Measurements from ENCODE around the gene UQCC3.
A peak's percentile ranks its signal among the peaks of the same experiment; 100 is the strongest.
"Not testable (repeated sequence)": the region's sequence is repeated elsewhere in the genome, so short reads cannot be mapped to it uniquely, and the experiment has no call there.

The UQCC3 gene

GRCh38 chr11:62671608-62672389 lies at the start of gene UQCC3, which contains the start of gene LBHD1:
Gene UQCC3, plus strand, starts transcription at chr11:62671673. Its CDS starts 73 bp downstream, at chr11:62671746.
Gene LBHD1, minus strand, starts transcription at chr11:62672267. Its CDS starts 2,236 bp downstream, at chr11:62670031.
- DNase-seq, result peak; percentile 79

GRCh38 chr11:62622476-62623089 lies 48.9 kb upstream of the UQCC3 start:
- DNase-seq, result no peak

DNA sequence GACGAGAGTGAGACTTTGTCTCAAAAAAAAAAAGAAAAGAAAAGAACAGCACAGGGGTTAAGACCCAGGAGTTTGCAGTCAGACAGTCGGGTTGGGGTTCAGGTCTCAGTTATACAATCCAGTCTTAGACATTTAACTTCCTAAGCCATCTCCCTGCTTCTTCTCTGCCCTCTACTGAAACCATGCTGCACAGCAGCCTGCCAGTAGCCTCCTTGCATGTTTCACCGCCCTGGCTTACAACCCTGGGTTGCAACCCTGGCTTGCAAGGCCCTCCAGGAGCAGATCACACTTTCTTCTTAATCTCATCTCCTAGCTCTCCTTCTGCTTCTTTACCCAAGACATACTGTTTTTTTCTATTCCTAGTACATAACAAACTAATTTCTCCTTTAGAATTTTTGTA lies 43.8 kb upstream of the UQCC3 start:
- no peak for DNase-seq

DNA sequence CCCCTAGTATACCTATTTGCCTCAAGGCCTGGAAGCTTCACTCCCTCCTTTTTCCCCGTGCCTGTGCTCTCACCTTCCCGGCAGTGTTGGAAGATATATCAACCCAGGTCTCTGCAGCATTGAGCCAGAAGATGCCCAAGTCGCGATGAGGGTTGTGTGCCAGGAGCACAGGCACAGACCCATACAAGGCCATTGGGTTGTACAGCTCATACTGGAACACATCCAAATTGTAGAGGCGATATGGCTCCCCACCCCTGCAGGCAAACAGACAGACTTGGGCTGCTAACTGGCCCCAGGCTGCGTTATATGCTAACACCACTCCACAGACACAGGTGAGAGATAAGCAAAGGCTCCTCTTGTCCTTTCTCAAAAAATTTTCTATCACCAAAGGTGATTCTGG lies 39.0 kb upstream of the UQCC3 start:
- DNase-seq, result no peak

DNA sequence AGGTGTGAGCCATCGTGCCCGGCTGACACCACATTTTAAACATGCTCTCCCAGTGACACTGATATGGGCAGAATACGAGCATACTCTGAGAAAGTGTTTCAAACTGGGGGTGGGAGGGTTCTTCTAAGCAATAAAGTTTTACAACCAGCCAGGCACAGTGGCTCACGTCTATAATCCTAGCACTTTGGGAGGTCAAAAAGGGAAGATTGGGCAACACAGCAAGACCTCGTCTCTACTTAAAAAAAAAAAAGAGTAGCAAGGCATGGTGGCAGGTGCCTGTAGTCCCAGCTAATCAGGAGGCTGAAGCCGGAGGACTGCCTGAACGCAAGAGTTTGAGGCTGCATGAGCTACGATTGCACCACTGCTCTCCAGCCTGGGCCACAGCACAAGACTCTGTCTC lies 27.3 kb upstream of the UQCC3 start:
- no peak for DNase-seq

DNA sequence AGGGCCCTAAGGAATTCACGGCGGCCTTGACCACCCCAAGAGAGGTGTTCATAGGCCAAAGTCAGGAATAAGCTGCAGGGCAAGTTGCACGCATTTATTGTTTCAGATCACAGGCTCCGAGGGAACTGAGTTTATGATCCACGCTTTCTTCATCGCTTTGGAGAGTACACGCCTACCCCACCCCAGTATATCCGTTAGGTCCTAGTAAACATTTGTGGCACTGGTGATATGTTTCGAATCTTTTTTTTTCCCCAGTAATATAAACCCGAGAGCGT lies 25.9 kb upstream of the UQCC3 start:
- no peak for DNase-seq

GRCh38 chr11:62645946-62646824 lies 25.3 kb upstream of the UQCC3 start, which contains the start of gene GANAB:
Gene GANAB, minus strand, starts transcription at chr11:62646613. Its CDS starts 14 bp downstream, at chr11:62646599.
- peak; percentile 98 for DNase-seq

GRCh38 chr11:62646825-62647608 lies 24.5 kb upstream of the UQCC3 start:
- no peak for DNase-seq

DNA sequence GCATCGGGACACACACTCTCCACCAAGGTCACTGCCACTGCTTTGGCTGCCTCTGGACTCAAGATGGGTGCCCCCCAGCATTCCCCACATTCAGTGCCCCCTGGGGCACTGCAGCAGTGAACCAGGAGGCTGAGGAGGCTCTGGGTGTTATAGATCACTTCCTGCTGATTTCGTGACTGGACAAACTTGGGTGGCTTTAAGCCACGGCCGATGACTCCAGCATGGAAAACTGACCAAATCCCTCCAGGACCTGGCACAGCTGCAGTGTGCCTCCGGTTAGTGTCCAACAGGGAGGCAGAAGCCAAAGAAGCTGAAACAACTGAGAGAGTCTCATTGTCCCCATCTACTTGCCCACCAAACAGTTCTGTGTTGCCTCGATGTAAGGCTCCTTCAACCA lies 23.9 kb upstream of the UQCC3 start:
- DNase-seq, result no peak

- no peak for DNase-seq
These were observed 23.1 kb upstream of the UQCC3 start for GRCh38 chr11:62648185-62648966.

- no peak for DNase-seq
These were observed 22.5 kb upstream of the UQCC3 start for GRCh38 chr11:62648967-62649364.

DNA sequence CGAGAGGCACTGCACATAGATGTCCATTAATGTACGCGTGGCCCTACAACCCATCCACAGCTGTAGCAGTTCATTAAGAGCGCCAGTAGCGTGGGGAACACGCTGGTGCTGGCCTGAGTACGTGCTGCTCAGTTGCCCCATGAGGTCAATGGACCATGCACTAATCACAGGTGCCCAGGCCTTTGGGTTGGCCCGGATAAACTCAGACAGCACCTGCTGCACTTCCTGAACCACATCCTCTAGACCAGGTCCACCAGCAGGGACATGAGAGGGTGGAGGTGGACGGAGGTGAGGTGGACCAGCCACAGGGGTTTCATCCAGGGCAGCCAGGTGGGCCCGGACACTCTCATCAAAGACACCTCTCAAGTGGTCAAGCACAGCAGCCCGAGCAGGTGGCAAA lies 22.0 kb upstream of the UQCC3 start:
- no peak for DNase-seq

GRCh38 chr11:62650283-62650682 lies 21.2 kb upstream of the UQCC3 start:
- not testable (repeated sequence) for DNase-seq

DNA sequence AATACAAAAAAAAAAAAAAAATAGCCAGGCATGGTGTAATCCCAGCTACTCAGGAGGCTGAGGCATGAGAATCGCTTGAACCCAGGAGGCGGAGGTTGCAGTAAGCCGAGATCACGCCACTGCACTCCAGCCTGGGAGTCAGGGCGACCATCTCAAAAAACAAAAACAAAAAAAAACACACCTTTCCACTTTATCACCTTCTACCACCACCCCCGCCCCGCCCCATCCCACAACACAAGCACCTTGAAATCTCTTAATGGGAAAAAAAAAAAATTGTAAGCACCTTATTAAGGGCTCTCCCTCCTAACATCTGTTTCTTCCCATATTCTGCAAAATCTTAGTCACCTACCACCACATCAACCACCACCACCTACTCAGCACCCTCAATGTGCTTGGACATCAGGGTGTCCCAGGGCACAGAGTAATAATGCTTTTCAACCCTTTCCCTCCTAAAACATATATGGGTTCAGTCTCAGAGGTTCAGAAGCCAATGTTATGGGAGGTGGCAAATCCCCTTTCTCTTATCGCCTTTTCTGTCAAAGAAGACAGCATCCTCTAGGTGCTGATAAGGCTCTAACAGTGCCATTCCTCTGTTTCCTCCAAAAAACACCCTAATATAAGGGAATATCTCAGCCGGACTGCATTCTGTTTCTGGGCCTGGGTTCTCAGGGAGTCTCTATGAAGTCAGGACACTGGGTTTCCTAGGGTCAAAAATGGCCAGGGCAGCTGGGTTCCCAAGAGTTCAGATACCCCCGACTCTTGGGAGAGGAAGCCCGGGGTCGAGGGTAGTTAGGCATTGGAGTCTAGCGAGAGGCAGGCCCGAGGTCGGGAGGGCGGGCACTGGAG lies 19.1 kb upstream of the UQCC3 start:
- no peak for DNase-seq

- no peak for DNase-seq
These were observed 17.2 kb upstream of the UQCC3 start for GRCh38 chr11:62654297-62654696.

DNA sequence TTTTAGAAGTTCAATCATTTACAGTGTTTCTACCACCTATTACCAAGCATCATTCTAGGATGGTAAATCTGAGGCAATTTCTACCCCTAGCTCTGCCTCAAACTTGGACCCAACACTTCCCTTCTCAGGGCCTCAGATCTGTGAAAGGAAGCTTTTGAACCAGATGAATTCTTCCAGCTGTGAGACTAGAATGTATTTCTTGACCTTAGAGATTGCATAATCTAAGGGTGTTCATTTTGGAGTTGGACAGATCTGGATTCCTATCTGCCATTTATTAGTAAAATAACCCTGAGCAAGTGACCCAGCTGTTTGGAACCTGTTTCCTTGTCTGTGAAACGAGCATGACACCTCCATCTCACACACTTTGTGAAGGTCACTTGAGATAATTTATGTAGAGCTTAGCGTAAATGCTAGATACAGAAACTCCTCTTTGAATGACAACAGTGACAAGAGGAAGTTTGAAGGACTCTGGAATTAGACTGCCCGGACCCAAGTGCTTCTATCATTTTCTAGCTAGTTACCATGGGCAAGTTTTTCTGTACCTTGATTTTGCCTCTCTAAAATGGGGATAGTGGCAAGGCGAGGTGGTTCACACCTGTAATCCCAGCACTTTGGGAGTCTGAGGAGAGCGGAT lies 14.6 kb upstream of the UQCC3 start:
- DNase-seq, result no peak

DNA sequence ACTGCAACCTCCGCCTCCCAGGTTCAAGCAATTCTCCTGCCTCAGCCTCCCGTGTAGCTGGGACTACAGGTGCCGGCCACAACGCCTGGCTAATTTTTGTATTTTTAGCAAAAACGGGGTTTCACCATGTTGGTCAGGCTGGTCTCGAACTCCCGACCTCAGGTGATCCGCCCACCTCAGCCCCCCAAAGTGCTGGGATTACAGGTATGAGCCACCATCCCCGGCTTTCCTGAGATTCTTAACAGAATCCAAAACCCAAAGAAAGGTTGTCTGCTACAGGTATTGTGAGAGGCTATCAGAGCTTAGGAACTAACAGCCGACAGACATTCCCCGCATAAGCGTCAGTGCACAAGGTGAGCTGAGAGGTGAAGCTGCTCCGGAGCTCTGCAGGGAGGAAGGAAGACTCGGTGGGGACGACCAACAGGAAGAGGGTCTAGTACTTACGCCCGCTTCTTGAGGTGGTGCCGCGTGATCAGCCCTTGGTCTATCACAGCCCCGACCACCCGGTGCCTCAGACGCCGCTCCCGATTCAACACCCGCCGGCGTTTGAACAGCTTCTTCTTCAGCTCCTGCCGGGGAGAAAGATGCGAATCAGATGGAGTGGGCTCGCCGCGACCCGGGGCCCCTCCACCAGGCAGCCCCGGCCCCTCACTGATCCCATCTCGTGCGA lies 6.9 kb upstream of the UQCC3 start:
- DNase-seq, result peak; percentile 21

DNA sequence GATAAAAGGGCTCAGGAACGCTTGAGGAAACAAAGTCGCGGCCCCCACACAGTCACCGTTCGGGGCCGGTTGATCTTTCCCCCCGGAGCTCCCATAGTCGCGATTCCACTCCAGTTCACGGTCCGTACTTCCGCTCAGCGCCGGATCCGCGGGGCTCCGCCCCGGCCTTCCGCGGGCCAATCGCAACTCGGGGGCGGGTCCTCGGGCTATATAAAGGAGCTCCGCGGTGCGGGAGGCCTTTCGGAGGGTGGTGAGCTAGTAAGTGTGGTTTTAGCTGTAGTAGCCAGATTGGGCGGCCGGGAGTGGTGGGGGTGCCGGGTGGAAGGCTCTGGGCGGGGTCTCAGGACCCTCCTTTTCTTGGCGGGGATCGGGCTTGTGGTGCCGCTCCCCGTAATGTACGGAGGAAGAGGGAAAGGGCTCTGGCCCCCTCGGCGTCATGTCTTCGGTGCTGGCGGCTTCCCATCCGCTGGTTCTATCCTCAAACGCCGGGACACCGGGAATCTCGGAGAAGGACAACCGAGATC lies 6.3 kb upstream of the UQCC3 start, which contains the start of the genes C11orf98 and CSKMT:
TSS of gene C11orf98 (minus strand) at position 136 of the 524 bp plus-strand sequence. CDS start at position 95, 41 bp downstream.
TSS of gene CSKMT (plus strand) at position 238 of the 524 bp plus-strand sequence. CDS start 568 bp downstream, outside the sequence.
- peak; percentile 82 for DNase-seq

- no peak for DNase-seq
These were observed 5.7 kb upstream of the UQCC3 start for GRCh38 chr11:62665599-62666258.

Measured in NCI-H226 (cell line).